Cardiac atrium fibroblast (primary cell): Measurements from ENCODE around the gene KDM2B. TPM values are rescaled to one million over a fixed set of nuclear protein-coding genes. Genes with fewer than 3 reads are reported as not detected.

ENCODE experiments used
- total RNA-seq: library from RNA; depleted of rRNA; stranded (reverse); fragments of >200 nt; gene quantifications from 2 replicates; pipeline ENCODE4 v1.2.3, GENCODE V29; 2015

KDM2B gene
- 19.0 and 27.1 TPM in 2 replicates for total RNA-seq

GRCh38 chr12:121580959-121581685 is at the start of gene KDM2B:
KDM2B (minus strand) TSS chr12:121581023; CDS start chr12:121580911, 112 bp downstream.

GRCh38 chr12:121626087-121626852 is 45.4 kb upstream of the KDM2B start, which contains the start of gene ORAI1:
ORAI1 (plus strand) TSS chr12:121626530.

GRCh38 chr12:121399391-121400331 is 181.2 kb downstream of the KDM2B start, which contains the start of gene RNF34:
RNF34 (plus strand) TSS chr12:121400118; CDS start chr12:121400213, 95 bp downstream.

Other genes starting within 250 kb of the KDM2B start
- gene ANAPC5, start 228.6 kb downstream of the KDM2B start, total RNA-seq = 103 and 116 TPM in 2 replicates
- gene RNF34, start 180.9 kb downstream of the KDM2B start, total RNA-seq = 26.5 and 28.4 TPM in 2 replicates
- 5.0 and 9.2 TPM in 2 replicates for gene ORAI1, start 45.5 kb upstream of the KDM2B start, total RNA-seq
- 0.90 TPM in 1 of 2 replicates, not detected in the other for gene MORN3, start 88.6 kb upstream of the KDM2B start, total RNA-seq
- gene TMEM120B, start 131.7 kb upstream of the KDM2B start, total RNA-seq = 7.8 and 13.2 TPM in 2 replicates
- gene RHOF, start 212.7 kb upstream of the KDM2B start, total RNA-seq = 0.97 and 3.1 TPM in 2 replicates
- gene SETD1B, start 223.0 kb upstream of the KDM2B start, total RNA-seq = 3.1 and 4.7 TPM in 2 replicates